Neuron (in vitro differentiated cells): ENCODE data around the gene PTPRH.

Experiments used
- H2AFZ ChIP-seq: one replicate; pipeline ENCODE4 v1.6.1; 2013; ENCODE audit warnings: low read depth, mild to moderate bottlenecking, inconsistent platforms, low read length, moderate library complexity
- H3K27me3 ChIP-seq: one replicate; pipeline ENCODE4 v1.6.1; 2013; ENCODE audit warnings: low read length; ENCODE audit not compliant: insufficient read depth
- H3K36me3 ChIP-seq: one replicate; pipeline ENCODE4 v1.6.1; 2013; ENCODE audit warnings: low read length; ENCODE audit not compliant: insufficient read depth
- H3K4me1 ChIP-seq: one replicate; pipeline ENCODE4 v1.6.1; 2013; ENCODE audit warnings: low read length; ENCODE audit not compliant: insufficient read depth
- H3K4me3 ChIP-seq: 2 replicates; pipeline ENCODE4 v1.5.1; 2013; ENCODE audit warnings: mild to moderate bottlenecking, low read length, moderate library complexity
- H3K9me3 ChIP-seq: one replicate; pipeline ENCODE4 v1.6.1; 2013; ENCODE audit warnings: low read length

The PTPRH gene

DNA sequence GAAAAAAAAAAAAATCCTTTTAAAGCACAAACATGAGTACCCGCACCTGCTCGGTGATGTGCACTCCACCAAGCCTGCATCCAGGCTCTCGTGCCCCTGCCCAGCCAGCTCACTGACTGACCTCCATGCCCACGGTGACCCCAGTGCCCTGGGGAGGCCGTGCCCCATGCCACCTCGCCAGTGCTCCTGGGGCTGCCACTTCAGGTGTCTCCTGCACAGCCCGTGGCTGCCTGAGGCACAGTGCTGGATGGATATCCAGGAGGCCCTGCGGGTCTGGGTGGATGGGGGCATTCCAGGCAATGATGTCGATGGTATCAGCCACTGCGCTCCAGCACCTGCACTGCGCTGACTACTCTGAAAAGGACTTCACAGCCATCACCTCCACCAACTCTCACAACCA lies 40.5 kb upstream of the PTPRH start:
- Histone ChIP-seq H2AFZ (no peak overlapping the region), H3K4me3 (no peak overlapping the region), H3K27me3 (no peaks in the 10 kb centered on the region)

DNA sequence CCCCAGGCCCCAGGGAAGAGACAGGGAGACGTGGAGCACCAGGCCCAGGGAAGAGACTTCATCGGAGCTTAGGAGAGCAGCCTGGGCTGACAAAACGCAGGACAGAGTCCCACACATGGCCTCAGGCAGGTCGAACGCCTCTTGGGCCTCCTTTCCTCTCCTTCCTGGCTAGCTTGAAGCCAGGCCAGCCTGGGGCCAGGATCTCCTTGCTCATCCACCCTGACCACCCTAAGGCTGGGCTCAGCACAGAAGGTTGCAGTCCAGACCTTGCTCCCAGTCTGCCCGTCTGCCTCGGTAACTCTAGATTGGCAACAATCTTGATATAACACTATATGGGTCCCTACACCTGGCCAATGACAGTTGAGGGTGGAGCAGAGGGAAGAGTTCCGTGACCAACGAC lies 39.4 kb upstream of the PTPRH start:
- H3K9me3 ChIP-seq, result no peaks in the 10 kb centered on the region
- H3K4me3 ChIP-seq, result no peak overlapping the region
- no peak overlapping the region for H2AFZ ChIP-seq
- H3K4me1 ChIP-seq, result peaks cover 15% of the 10 kb centered on the region
- H3K36me3 ChIP-seq, result peaks cover 28% of the 10 kb centered on the region
- H3K27me3 ChIP-seq, result no peaks in the 10 kb centered on the region

More for the DNA sequence above, 40.5 kb upstream of the PTPRH start:
- H3K36me3 ChIP-seq, result peaks cover 18% of the 10 kb centered on the region
- no peaks in the 10 kb centered on the region for H3K9me3 ChIP-seq
- peaks cover 15% of the 10 kb centered on the region for H3K4me1 ChIP-seq

DNA sequence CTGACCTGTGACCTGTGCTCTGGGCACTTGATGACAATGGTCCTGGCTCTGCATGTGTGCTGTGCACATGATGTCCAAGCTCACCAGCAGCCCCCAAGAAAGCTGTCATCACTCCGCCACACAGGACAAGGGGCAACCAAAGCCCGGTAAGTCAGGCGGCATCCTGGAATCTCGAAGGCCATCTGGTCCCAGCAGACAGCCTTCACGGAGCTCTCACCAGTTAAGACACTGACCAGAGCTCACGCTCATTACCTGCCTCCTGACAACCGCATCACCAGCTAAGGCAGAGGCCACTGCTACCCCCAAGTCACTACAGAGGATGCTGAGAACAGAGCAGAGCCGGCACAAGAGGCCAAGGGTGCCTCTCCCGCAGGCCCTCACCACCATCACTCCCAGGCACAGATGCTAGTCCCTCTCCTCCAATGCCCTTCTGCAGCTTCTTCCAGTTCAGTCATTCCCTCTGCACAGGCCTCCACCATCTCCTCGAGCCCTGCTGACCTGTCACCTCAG lies 38.9 kb upstream of the PTPRH start:
- peaks cover 14% of the 10 kb centered on the region for H3K4me1 ChIP-seq
- no peaks in the 10 kb centered on the region for H3K9me3 ChIP-seq
- H3K4me3 ChIP-seq, result no peak overlapping the region
- H2AFZ ChIP-seq, result no peak overlapping the region
- no peaks in the 10 kb centered on the region for H3K27me3 ChIP-seq
- H3K36me3 ChIP-seq, result peaks cover 33% of the 10 kb centered on the region

DNA sequence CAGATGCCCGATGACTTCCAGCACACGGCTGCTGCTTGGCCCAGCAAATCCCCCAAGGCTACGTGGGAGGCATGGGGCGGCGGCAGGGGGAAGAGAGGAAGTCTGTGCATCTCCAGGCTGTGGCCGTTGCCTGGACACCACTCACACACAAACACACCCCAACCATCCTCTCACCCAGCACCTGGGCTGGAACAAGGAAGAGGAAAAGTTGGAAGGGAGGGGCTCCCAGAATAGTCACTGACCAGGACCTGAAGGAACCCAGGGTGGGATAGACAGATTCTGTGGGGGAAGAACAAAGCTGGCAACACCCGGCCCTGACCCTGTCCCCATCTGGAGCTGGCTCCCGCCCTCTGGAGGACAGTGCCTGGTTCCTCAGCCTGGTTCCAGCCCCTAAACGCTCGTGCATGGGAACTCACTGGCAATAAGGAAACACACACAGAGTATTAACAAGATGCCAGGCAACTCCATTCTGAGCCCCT lies 38.4 kb upstream of the PTPRH start:
- peaks cover 12% of the 10 kb centered on the region for H3K4me1 ChIP-seq
- H3K27me3 ChIP-seq, result no peaks in the 10 kb centered on the region
- H2AFZ ChIP-seq, result no peak overlapping the region
- H3K4me3 ChIP-seq, result no peak overlapping the region
- peaks cover 35% of the 10 kb centered on the region for H3K36me3 ChIP-seq
- H3K9me3 ChIP-seq, result no peaks in the 10 kb centered on the region

DNA sequence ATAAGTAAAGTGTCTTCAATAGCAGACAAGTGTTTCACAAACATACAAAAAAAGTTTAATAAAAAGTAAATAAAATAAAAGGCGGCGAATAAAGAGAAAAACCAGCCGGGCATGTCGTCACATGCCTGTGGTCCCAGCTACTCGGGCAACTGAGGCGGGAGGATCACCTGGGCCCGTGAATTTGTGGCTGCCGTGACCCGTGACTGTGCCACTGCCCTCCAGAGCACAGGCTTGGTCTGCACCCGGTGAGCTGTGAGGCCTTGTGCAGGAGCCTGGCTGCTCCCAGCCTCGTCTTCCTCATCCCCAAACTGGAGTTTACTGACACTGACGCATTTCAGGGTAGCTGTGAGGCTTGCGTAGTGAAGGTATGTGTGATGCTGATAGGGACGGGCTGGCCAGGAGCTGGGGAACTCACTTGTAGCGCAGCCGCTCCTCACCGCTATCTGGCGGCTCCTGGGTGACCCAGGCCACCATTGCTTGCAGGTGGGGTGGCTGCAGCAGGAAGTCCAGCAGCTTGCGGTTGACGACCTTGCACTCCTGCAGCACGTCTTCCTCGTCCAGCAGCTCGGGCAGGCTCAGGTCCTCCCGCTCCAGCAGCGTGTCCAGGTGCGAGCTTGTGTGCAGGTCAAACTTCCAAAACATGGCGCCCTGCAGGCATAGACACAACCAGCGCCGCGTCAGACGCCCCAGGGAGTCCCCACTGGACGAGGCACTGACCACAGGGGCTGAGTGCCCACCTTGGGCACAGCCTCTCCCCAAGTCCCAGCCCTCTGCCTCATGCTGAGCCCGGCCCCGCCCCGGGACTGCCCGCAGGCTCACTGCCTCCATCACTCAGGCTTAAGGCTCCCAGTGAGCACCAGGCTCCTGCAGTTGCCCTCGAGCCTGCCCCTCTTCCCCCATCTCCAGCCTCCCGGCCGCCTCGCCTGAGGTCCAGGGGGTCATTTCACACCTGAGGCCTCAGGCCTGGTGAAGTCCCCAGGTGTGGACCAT lies 37.5 kb upstream of the PTPRH start:
- peaks cover 44% of the 10 kb centered on the region for H3K36me3 ChIP-seq
- peaks cover 12% of the 10 kb centered on the region for H3K4me1 ChIP-seq
- H3K4me3 ChIP-seq, result no peak overlapping the region
- no peak overlapping the region for H2AFZ ChIP-seq
- H3K27me3 ChIP-seq, result no peaks in the 10 kb centered on the region
- H3K9me3 ChIP-seq, result no peaks in the 10 kb centered on the region

DNA sequence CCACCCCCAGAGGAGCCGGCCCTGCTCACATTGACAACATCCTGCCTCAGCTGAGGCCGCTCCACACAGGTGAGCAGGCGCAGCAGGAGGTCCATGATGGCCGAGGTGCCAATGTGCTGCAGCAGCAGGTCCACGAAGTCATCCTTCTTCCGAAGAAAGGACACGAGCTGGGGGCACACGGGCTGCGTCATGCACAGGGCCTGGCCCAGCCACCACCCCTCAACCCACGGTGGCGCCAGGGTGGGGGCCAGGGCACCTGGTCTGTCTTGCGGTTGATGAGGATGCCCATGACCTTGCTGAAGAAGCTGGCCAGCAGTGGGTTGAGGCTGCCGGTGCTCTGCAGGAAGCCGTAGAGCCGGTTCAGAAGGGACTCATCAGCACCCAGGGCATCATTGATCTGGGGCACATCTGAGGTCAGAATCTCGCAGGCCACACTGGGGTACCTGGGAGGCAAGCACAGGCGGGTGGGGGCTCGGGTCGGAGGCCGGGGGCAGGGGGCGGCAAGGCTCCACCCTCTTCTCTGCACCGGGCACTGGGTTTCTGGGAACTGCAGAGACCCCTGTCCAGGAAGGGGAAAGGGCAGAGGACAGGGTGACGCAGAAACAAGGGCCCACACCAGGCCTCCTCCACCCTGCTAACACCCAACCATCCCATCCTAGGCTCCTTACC lies 36.1 kb upstream of the PTPRH start:
- Histone ChIP-seq H3K9me3 (no peaks in the 10 kb centered on the region), H2AFZ (no peak overlapping the region), H3K27me3 (no peaks in the 10 kb centered on the region), H3K4me3 (no peak overlapping the region), H3K4me1 (peaks cover 12% of the 10 kb centered on the region), H3K36me3 (peaks cover 54% of the 10 kb centered on the region)

DNA sequence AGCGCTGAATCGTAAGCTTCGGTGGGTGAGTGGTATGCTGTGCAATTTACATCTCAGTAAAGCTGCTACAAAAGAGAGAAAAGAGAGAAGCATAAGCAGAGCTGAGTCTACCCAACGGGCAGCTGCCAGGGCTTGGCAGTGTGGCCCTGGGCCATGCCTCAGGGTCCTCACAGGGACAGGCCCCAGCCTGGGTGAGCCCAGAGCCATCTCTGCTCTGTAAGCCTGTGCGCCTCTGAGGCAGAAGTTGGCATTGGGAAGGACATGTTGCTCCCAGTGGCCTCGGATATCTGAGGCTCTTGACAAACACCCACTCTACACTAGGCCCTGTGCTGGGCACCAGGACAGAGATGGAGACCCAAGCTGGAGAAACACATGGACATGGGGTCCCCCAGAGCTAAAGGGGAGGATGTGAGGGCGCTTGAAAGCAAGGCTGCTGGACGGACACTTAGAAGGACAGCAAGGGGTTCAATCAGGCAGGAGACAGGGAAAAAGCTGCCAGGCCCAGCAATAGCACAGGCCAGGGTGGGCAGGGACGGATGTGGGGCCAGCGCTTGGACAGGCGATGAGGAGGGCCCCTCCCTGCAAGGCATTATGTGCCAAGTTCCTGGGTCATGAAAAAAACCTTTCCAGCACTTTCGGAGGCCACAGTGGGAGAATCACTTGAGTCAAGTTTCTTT lies 34.8 kb upstream of the PTPRH start:
- peaks cover 12% of the 10 kb centered on the region for H3K4me1 ChIP-seq
- no peak overlapping the region for H3K4me3 ChIP-seq
- H3K9me3 ChIP-seq, result no peaks in the 10 kb centered on the region
- H3K27me3 ChIP-seq, result no peaks in the 10 kb centered on the region
- no peak overlapping the region for H2AFZ ChIP-seq
- peaks cover 62% of the 10 kb centered on the region for H3K36me3 ChIP-seq

DNA sequence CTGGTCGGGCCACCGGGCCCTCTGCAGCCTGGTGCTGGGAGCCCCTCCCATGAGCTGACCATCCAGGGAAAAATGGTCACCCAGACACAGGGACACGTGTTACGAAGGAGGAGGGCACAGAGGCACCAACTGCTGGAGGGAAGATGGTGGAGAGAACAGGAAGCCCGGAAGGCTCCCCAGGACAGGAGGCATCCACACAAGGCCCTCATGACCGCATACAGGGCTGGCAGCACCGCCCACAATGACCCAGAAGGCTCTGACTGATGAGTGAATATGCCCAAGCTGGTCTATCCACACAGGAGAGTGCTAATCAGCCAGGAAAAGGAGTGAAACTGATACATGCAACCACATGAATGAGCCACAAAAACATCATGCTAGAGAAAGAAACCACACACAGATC lies 33.2 kb upstream of the PTPRH start:
- Histone ChIP-seq H3K9me3 (no peaks in the 10 kb centered on the region), H3K4me3 (no peak overlapping the region), H3K36me3 (peaks cover 75% of the 10 kb centered on the region), H3K4me1 (no peaks in the 10 kb centered on the region), H3K27me3 (no peaks in the 10 kb centered on the region), H2AFZ (no peak overlapping the region)

DNA sequence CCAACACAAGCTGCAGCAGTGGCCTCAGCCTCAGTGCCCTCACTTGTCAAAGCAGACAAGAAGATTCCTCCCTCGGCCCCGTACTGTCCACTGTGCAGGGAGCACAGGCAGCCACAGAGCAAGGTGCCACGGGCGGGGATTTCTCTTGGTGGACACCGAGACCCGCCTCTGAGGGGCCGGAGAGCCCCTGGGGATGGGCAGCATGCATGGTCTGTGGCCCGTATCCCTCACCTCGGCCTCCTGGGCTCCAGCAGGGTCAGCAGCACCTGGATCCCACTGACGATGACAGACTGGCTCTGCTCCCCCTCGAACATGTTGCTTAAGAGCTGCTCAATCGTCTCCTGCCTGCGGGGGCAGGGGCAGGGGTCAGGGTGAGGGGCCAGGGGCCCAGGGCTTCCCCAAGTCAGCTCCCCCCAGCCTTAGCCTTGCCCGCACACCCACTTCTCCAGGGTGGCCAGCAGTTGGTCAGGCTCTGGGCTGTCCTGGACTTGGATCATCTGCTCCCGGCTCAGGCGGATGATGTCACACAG lies 32.7 kb upstream of the PTPRH start:
- H3K36me3 ChIP-seq, result peaks cover 81% of the 10 kb centered on the region

DNA sequence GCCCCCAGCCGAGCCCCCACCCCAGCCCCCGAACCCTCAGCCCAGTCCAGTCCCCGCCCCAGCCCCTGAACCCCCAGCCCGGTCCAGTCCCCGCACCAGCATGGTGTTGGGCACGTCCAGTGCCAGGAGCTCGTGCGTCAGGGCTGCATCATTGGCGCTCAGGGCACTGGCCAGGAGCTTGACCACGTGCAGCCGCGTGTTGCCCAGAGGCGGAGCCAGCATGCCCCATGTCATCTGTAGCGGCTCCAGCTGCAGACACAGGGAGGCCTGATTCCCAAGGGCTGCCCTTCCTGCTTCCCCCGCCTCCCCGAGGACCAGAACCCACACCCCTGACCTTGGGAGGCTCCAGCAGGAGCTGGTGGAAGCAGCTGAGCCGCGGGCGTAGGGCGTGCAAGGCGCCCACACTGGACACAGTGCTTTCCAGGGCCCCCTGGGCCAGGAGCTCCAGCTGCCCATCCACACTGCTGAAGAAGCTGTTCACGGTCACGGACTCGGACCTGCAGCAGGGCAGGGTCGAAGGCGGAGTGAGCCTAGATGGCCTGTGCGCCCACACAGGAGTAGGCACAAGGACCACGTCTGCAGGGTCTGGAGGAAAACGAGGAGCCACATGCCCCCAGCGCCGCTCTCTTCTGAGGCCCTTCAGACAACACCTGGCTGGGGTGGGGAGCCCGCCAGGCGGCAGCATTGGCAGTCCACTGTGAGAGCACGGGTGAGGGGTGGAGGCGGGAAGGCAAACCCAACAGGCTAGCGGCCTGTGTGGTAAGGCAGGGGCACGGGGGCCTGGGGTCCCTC lies 32.0 kb upstream of the PTPRH start:
- Histone ChIP-seq H3K36me3 (peaks cover 82% of the 10 kb centered on the region), H3K9me3 (no peaks in the 10 kb centered on the region), H3K4me1 (no peaks in the 10 kb centered on the region), H3K4me3 (no peak overlapping the region), H3K27me3 (no peaks in the 10 kb centered on the region), H2AFZ (no peak overlapping the region)

More for the DNA sequence above, 32.7 kb upstream of the PTPRH start:
- H3K27me3 ChIP-seq, result no peaks in the 10 kb centered on the region
- no peaks in the 10 kb centered on the region for H3K4me1 ChIP-seq
- no peaks in the 10 kb centered on the region for H3K9me3 ChIP-seq
- no peak overlapping the region for H3K4me3 ChIP-seq
- H2AFZ ChIP-seq, result no peak overlapping the region

DNA sequence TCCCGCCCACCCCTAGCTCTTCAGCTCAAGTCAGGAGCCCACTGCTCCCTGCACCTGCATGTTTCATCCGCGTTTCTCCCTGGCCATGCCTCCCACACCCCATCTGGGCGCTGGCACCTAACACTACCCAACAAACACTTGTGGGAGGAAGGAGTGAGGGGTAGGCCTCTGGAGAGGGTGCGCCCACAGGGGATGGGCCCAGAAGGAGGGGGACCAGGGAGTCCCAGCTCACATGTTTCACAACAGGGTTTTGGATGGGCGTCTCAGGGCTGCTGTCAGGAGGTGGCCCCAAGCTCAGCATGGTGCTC lies 31.4 kb upstream of the PTPRH start:
- H2AFZ ChIP-seq, result no peak overlapping the region
- H3K4me1 ChIP-seq, result no peaks in the 10 kb centered on the region
- H3K9me3 ChIP-seq, result no peaks in the 10 kb centered on the region
- H3K36me3 ChIP-seq, result peaks cover 85% of the 10 kb centered on the region
- H3K4me3 ChIP-seq, result no peak overlapping the region
- H3K27me3 ChIP-seq, result no peaks in the 10 kb centered on the region

DNA sequence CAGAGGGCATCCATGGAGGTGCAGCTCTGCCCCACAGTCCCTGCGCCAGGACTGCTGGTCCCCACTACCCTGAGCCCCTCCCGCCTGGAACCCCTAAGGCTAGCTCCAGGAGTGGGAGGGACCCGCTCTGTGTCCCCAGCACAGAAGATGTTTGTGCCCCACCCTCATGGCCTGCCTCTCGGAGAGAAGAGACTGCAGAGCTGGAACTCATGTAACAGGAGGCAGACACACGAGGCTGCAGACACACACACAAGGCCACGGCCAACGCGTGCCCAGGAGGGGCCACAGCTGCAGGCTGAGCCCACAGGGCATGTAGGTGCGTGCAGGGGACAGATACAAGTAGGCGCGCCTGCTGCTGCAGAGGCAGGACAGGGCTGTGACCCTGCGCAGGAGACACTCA lies 29.7 kb upstream of the PTPRH start:
- H3K36me3 ChIP-seq, result peaks cover 82% of the 10 kb centered on the region

More for the DNA sequence above, 29.7 kb upstream of the PTPRH start:
- no peaks in the 10 kb centered on the region for H3K27me3 ChIP-seq
- H3K4me1 ChIP-seq, result no peaks in the 10 kb centered on the region
- H3K9me3 ChIP-seq, result no peaks in the 10 kb centered on the region
- H3K4me3 ChIP-seq, result no peak overlapping the region
- H2AFZ ChIP-seq, result no peak overlapping the region
